Smooth muscle cell (in vitro differentiated cells): ENCODE measurements around the gene LGALS1. TPM values are rescaled to one million over a fixed set of nuclear protein-coding genes. Genes with fewer than 3 reads are reported as not detected.

ENCODE experiments used
- DNase-seq: peaks from one replicate; lab custom pipeline; 2025; ENCODE audit not compliant: unreplicated experiment; lab: John Stamatoyannopoulos, UW
- H2AFZ ChIP-seq: fragments of 200-600 bp; sonication (generic); 2 replicates; pipeline ENCODE4 v1.6.0; 2016; ENCODE audit warnings: antibody characterized with exemption, low read depth, mild to moderate bottlenecking
- H3F3A ChIP-seq: fragments of 200-600 bp; sonication (generic); 2 replicates; pipeline ENCODE4 v1.6.0; 2017; ENCODE audit warnings: antibody characterized with exemption, low read depth
- H3K27ac ChIP-seq: fragments of 200-600 bp; sonication (generic); 2 replicates; pipeline ENCODE4 v1.5.1; 2016; ENCODE audit warnings: low read depth, mild to moderate bottlenecking
- H3K27me3 ChIP-seq: fragments of 200-600 bp; sonication (generic); 2 replicates; pipeline ENCODE4 v1.6.1; 2016; ENCODE audit warnings: low read depth, mild to moderate bottlenecking
- H3K36me3 ChIP-seq: fragments of 200-600 bp; sonication (generic); 2 replicates; pipeline ENCODE4 v1.5.1; 2016; ENCODE audit warnings: low read depth
- H3K4me1 ChIP-seq: fragments of 200-600 bp; sonication (generic); 2 replicates; pipeline ENCODE4 v1.5.1; 2016; ENCODE audit warnings: low read depth
- H3K4me2 ChIP-seq: fragments of 200-600 bp; sonication (generic); 2 replicates; pipeline ENCODE4 v1.6.0; 2016; ENCODE audit warnings: mild to moderate bottlenecking
- H3K4me3 ChIP-seq: fragments of 200-600 bp; sonication (generic); 2 replicates; pipeline ENCODE4 v1.5.1; 2016; ENCODE audit warnings: mild to moderate bottlenecking
- H3K79me2 ChIP-seq: fragments of 200-600 bp; sonication (generic); 2 replicates; pipeline ENCODE4 v1.6.0; 2016; ENCODE audit warnings: low read depth, mild to moderate bottlenecking
- H3K9ac ChIP-seq: fragments of 200-600 bp; sonication (generic); 2 replicates; pipeline ENCODE4 v1.6.0; 2016; ENCODE audit warnings: low read depth
- H3K9me3 ChIP-seq: fragments of 200-600 bp; sonication (generic); replicated peaks from 2 replicates; pipeline ENCODE4 v1.5.1; 2016; ENCODE audit warnings: low read depth
- H4K20me1 ChIP-seq: fragments of 200-600 bp; sonication (generic); 2 replicates; pipeline ENCODE4 v1.6.0; 2016; ENCODE audit warnings: low read depth
- CTCF ChIP-seq: fragments of 200-600 bp; sonication (generic); IDR thresholded peaks from 2 replicates; pipeline ENCODE4 v1.5.1; 2017; ENCODE audit warnings: borderline replicate concordance, mild to moderate bottlenecking, antibody characterized with exemption; ENCODE audit not compliant: insufficient read depth, poor library complexity, severe bottlenecking
- WGBS: methylation state at CpG from one replicate; pipeline ENCODE4 v1.1.7; 2016; ENCODE audit warnings: low lambda C conversion rate; 5-methylcytosine and 5-hydroxymethylcytosine counted together
- polyA plus RNA-seq: library from polyadenylated mRNA; unstranded; fragments of >200 nt; fragmentation: Nextera tagmentation; extraction: Ambion mirVana; gene quantifications from 2 replicates; pipeline ENCODE4 v1.2.1, GENCODE V29; 2016
- total RNA-seq: library from RNA; depleted of rRNA; stranded (reverse); fragments of >200 nt; gene quantifications from 2 replicates; pipeline ENCODE4 v1.2.3, GENCODE V29; 2014

Gene LGALS1
- total and polyA plus RNA-seq, 2 experiments from 2014 or later: 5,079 to 5,332 TPM

- Histone ChIP-seq H3K79me2 (no peaks in the 10 kb centered on the region), H3K27me3 (no peaks in the 10 kb centered on the region), H3K4me1 (no peaks in the 10 kb centered on the region), H3K9ac (no peak overlapping the region), H3F3A (no peaks in the 10 kb centered on the region), H3K4me3 (no peak overlapping the region), H3K9me3 (no peaks in the 10 kb centered on the region), H2AFZ (no peak overlapping the region), H3K27ac (no peak overlapping the region), H4K20me1 (peaks cover 15% of the 10 kb centered on the region), H3K36me3 (no peaks in the 10 kb centered on the region), H3K4me2 (no peak overlapping the region)
- no peak for TF ChIP-seq CTCF
- 81% methylated on average over 7 of the region's 7 CpGs for WGBS
- DNase-seq: no peak
Measured at GRCh38 chr22:37703906-37704305, 28.5 kb downstream of the LGALS1 start.

GRCh38 chr22:37704645-37705044, 29.2 kb downstream of the LGALS1 start:
- Histone ChIP-seq H3F3A (no peaks in the 10 kb centered on the region), H3K4me3 (no peak overlapping the region), H3K79me2 (no peaks in the 10 kb centered on the region), H3K9ac (no peak overlapping the region), H4K20me1 (peaks cover 15% of the 10 kb centered on the region), H3K4me2 (no peak overlapping the region), H3K4me1 (no peaks in the 10 kb centered on the region), H3K27ac (no peak overlapping the region), H3K9me3 (no peaks in the 10 kb centered on the region), H2AFZ (no peak overlapping the region), H3K27me3 (no peaks in the 10 kb centered on the region), H3K36me3 (no peaks in the 10 kb centered on the region)
- TF ChIP-seq CTCF: no peak
- 98% methylated on average over 3 of the region's 3 CpGs for WGBS
- no peak for DNase-seq

GRCh38 chr22:37705205-37705604, 29.8 kb downstream of the LGALS1 start:
- Histone ChIP-seq H3K27me3 (no peaks in the 10 kb centered on the region), H3K4me1 (no peaks in the 10 kb centered on the region), H4K20me1 (peaks cover 15% of the 10 kb centered on the region), H3K79me2 (no peaks in the 10 kb centered on the region), H3K9me3 (no peaks in the 10 kb centered on the region), H3K4me2 (no peak overlapping the region), H3F3A (no peaks in the 10 kb centered on the region), H3K27ac (no peak overlapping the region), H3K36me3 (no peaks in the 10 kb centered on the region), H3K4me3 (no peak overlapping the region), H2AFZ (no peak overlapping the region), H3K9ac (no peak overlapping the region)
- TF ChIP-seq CTCF: no peak
- WGBS: 98% methylated on average over 3 of the region's 3 CpGs
- no peak for DNase-seq
